Heart right ventricle (tissue), 16 donors: ENCODE results near the gene IVD. TPM values are rescaled to one million over a fixed set of nuclear protein-coding genes. Genes with fewer than 3 reads are reported as not detected.

Experiments
- ATAC-seq, 8 donors: fragments of 200-7000 bp; cut with Tn5 transposase; one replicate each; pipeline ENCODE4 v1.9.1; 2020; ENCODE audit warnings: mild to moderate bottlenecking in 8 of 8, moderate library complexity in 8 of 8, moderate number of reproducible peaks in 1 of 8
- DNase-seq, 2 donors: peaks; one replicate each; pipeline ENCODE4 v3.0.0-alpha.2; 2020
- H3K27ac ChIP-seq, 10 donors: fragments of 200-600 bp; sonication (generic) in 2 of 10; one replicate each; pipeline versions ENCODE4 v1.5.0 to v1.8.0; 2020 to 2022; ENCODE audit warnings: mild to moderate bottlenecking in 3 of 10
- H3K27me3 ChIP-seq, 7 donors: fragments of 200-600 bp; one replicate each; pipeline ENCODE4 v1.8.0; 2021 to 2022; ENCODE audit warnings: mild to moderate bottlenecking in 2 of 7
- H3K36me3 ChIP-seq, 9 donors: fragments of 200-600 bp; sonication (generic) in 1 of 9; one replicate each; pipeline versions ENCODE4 v1.5.0 to v1.8.0; 2020 to 2022; ENCODE audit warnings: mild to moderate bottlenecking in 2 of 9
- H3K4me1 ChIP-seq, 9 donors: fragments of 200-600 bp; sonication (generic) in 1 of 9; one replicate each; pipeline versions ENCODE4 v1.5.0 to v1.8.0; 2020 to 2022; ENCODE audit warnings: mild to moderate bottlenecking in 4 of 9
- H3K4me3 ChIP-seq, 10 donors: fragments of 200-600 bp; sonication (generic) in 2 of 10; one replicate each; pipeline versions ENCODE4 v1.5.0 to v1.8.0; 2020 to 2022; ENCODE audit warnings: mild to moderate bottlenecking in 7 of 10, moderate library complexity in 2 of 10
- H3K9me3 ChIP-seq, 11 donors: fragments of 200-600 bp in 10 of 11; sonication (generic) in 2 of 11; one replicate each; pipeline versions ENCODE4 v1.5.0 to v1.8.0; 2013 to 2022; ENCODE audit warnings: mild to moderate bottlenecking in 2 of 11, control low read depth in 1 of 11, moderate library complexity in 1 of 11
- CTCF ChIP-seq, 9 donors: fragments of 200-600 bp; sonication (generic) in 2 of 9; IDR thresholded peaks; one replicate each; pipeline versions ENCODE4 v1.5.0 to v1.8.0; 2021 to 2022; ENCODE audit warnings: antibody characterized with exemption in 9 of 9, mild to moderate bottlenecking in 5 of 9, moderate library complexity in 1 of 9
- WGBS, 2 donors: extraction: QIAGEN DNeasy Blood & Tissue Kit; methylation state at CpG; one replicate each; pipeline ENCODE4 v1.1.7; 2013; ENCODE audit warnings: inconsistent platforms in 1 of 2; 5-methylcytosine and 5-hydroxymethylcytosine counted together
- intact Hi-C, 10 donors: fragments of 100-400 bp; cut with DNase I; formaldehyde crosslinking; loops; one replicate each; pipeline versions ENCODE4 v1.11.1 to v1.14.2; 2022
- polyA plus RNA-seq, 2 donors: library from polyadenylated mRNA; stranded (reverse); fragments of 200-250 nt; gene quantifications; one replicate each; pipeline ENCODE4 v1.2.3, GENCODE V29; 2013
- total RNA-seq, 10 donors: library from RNA; stranded (reverse); fragmentation: NEBNext Ultra II Directional in 3 of 10; extraction: Animal tissue kit (Norgen Biotek cat#: 25700) in 3 of 10; gene quantifications; one replicate each; pipeline versions ENCODE4 v1.2.1 to v1.2.4, GENCODE V29; 2021 to 2023
- donor health status: Arrhythmogenic right ventricular cardiomyopathy.
- donor health status: ischemic (EF 13 %, LVEDD 7.1; RV severe dilation, severe dysfunction).
- donor health status: healthy with polysubstance abuse.
- donor health status: DM: no; HTN: yes; CAD: no.
- donor health status: DM: no; HTN: no; CAD: no.
- donor health status: ischemic (EF 25% LVEDD 6.9; RV normal size, moderate dysfunction).
- donor health status: ischemic (EF 25% LVEDD 5.7; RV mildly dilated, moderate dysfunction).
- donor health status: healthy.
- donor health status: DM: yes; HTN: yes; CAD: no.
- donor health status: Ischemic cardiomyopathy.
- donor health status: ischemic (EF 35%, LVEDD 5.7; RV mildly dilated, moderate dysfunction).
- donor health status: nonischemic (EF 11% LVEDD 7.7; RV severe dilation, severe dysfunction).
- donor health status: DM: yes; HTN: yes; CAD: no.
- donor health status: PGD.
- donor health status: ischemic (EF 29% LVEDD 5.4; RV normal size, mild dysfunction).
- donor health status: nonischemic (EF 23%, LVEDD 6.1; RV moderate dilation, normal function).

Gene IVD
- total and polyA plus RNA-seq, 12 donors: 42.2 to 143 (median 103) TPM

GRCh38 chr15:40420071-40420713 is 14.6 kb downstream of the IVD start:
- WGBS, 2 donors: 52 to 56% methylated on average over 11 of the region's 11 CpGs
- Histone ChIP-seq H3K4me3 (no peak overlapping the region), H3K27me3 (no peaks in the 10 kb centered on the region), H3K36me3 (peaks cover 0 to 44% (median 10%) of the 10 kb centered on the region in 9 donors), H3K4me1 (peaks cover 6 to 26% (median 23%) of the 10 kb centered on the region in 9 donors), H3K9me3 (no peaks in the 10 kb centered on the region), H3K27ac (peak overlapping the region; percentile 52 to 82 (median 64))
- ATAC-seq (peak; percentile 40 to 83 (median 67)), DNase-seq (peak in 1 of 2 donors; percentile 36)
- intact Hi-C loops: loop anchor here (2.0 to 10.0 kb wide), 11 partner anchors 53 to 375 kb away; partner anchors contain the start of genes CCDC9B (in 3 of the 10), INAFM2 (in 2 of the 10) and ANKRD63 (in 1 of the 10)
- TF ChIP-seq CTCF (IDR thresholded peaks at IDR 0.05): no peak

- DNase-seq (no peak), ATAC-seq (peak; percentile 21 to 53 (median 32))
- TF ChIP-seq CTCF (IDR thresholded peaks at IDR 0.05): no peak
- Histone ChIP-seq H3K27ac (peak overlapping the region; percentile 52 to 82 (median 64)), H3K4me1 (peaks cover 6 to 26% (median 23%) of the 10 kb centered on the region in 9 donors), H3K4me3 (no peak overlapping the region), H3K27me3 (no peaks in the 10 kb centered on the region), H3K36me3 (peaks cover 0 to 38% (median 7%) of the 10 kb centered on the region in 9 donors), H3K9me3 (no peaks in the 10 kb centered on the region)
- intact Hi-C loops: loop anchor here (1.0 to 10.0 kb wide), 12 partner anchors 53 to 376 kb away; partner anchors contain the start of genes CCDC9B (in 3 of the 10), INAFM2 (in 2 of the 10) and ANKRD63 (in 1 of the 10)
- WGBS, 2 donors: 40% methylated on average over 3 of the region's 3 CpGs
Observed at GRCh38 chr15:40420793-40421192, 15.2 kb downstream of the IVD start.

- Histone ChIP-seq H3K9me3 (no peaks in the 10 kb centered on the region), H3K27ac (peak overlapping the region in 9 of 10 donors; percentile 52 to 82 (median 64)), H3K27me3 (no peaks in the 10 kb centered on the region), H3K4me1 (peaks cover 6 to 26% (median 23%) of the 10 kb centered on the region in 9 donors), H3K36me3 (peaks cover 0 to 31% (median under 1%) of the 10 kb centered on the region in 9 donors), H3K4me3 (no peak overlapping the region)
- ATAC-seq: peak; percentile 84 to 93 (median 90)
- peak; percentile 76 to 84 for DNase-seq
- peak; percentile 88 to 96 (median 95) for TF ChIP-seq CTCF (IDR thresholded peaks at IDR 0.05)
- intact Hi-C loops: loop anchor here (1.0 to 10.0 kb wide), 16 partner anchors 54 to 377 kb away; partner anchors contain the start of genes CCDC9B (in 3 of the 10), INAFM2 (in 2 of the 10) and ANKRD63 (in 1 of the 10)
- WGBS, 2 donors: 12 to 13% methylated on average over 30 to 31 of the region's 31 CpGs
Observed at GRCh38 chr15:40421246-40422157, 15.9 kb downstream of the IVD start.
